ENCODE measurements around the gene SEPTIN5.

GRCh38 chr22:19730655-19731360 is 16.5 kb downstream of the SEPTIN5 start:
- TF ChIP-seq POLR2AphosphoS5 (IDR thresholded peaks at IDR 0.05; ENCODE audit: low read depth) (no peak), EZH2phosphoT487 (IDR thresholded peaks at IDR 0.05; ENCODE audit: unreplicated experiment) (no peak), EZH2 (IDR thresholded peaks at IDR 0.05; ENCODE audit: low read depth, unreplicated experiment) (no peak), CTCF (conservative IDR thresholded peaks at IDR 0.05; ENCODE audit: low read depth in 2 of 2) (peak; percentile 90 to 95), ETS1 (IDR thresholded peaks at IDR 0.05) (no peak), REST (IDR thresholded peaks at IDR 0.05; ENCODE audit: unreplicated experiment) (no peak), CREB1 (CRISPR knock-in tag; IDR thresholded peaks at IDR 0.05; ENCODE audit: low read depth) (no peak), ZNF331 (CRISPR knock-in tag; IDR thresholded peaks at IDR 0.05; ENCODE audit: low read depth) (no peak), NANOG (IDR thresholded peaks at IDR 0.05; ENCODE audit: borderline replicate concordance) (no peak)
